Suppressor macrophage treated with lipopolysaccharide for 1 hour (primary cell): ENCODE measurements around the gene STX18.

Experiments
- DNase-seq, 3 donors: peaks; one replicate each; pipeline ENCODE4 v3.0.0-alpha.2; 2020 to 2022

STX18 gene

GRCh38 chr4:4395849-4396627 lies 145.8 kb downstream of the STX18 start:
- no peak for DNase-seq

- DNase-seq: no peak
Observed at GRCh38 chr4:4395371-4395770, 146.5 kb downstream of the STX18 start.

DNA sequence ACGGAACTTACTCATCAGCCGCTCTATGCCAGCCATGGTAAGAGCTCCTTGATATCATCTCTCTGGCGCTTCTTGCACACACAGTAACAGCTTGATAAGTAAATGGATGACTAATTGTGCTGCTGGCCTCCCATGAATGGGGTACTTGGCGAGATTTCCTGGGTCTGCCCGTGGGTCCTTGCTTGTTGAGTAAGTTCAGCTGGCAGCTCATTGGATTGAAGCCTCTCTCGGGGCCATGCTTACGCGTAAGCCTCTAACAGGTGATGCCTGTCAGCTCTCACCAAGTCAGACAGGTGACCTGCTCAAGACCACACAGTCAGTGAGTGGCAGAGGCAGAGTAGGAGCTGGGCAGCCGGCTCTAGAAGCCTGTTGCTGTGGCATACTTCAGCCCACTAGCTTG lies 147.2 kb downstream of the STX18 start:
- DNase-seq: no peak

- DNase-seq: no peak
Observed at GRCh38 chr4:4392501-4393183, 149.2 kb downstream of the STX18 start.

GRCh38 chr4:4391866-4392265 lies 150.0 kb downstream of the STX18 start:
- DNase-seq: no peak

- DNase-seq: no peak
Observed at GRCh38 chr4:4390515-4391240, 151.2 kb downstream of the STX18 start.

GRCh38 chr4:4390046-4390445 lies 151.8 kb downstream of the STX18 start:
- DNase-seq: no peak

DNA sequence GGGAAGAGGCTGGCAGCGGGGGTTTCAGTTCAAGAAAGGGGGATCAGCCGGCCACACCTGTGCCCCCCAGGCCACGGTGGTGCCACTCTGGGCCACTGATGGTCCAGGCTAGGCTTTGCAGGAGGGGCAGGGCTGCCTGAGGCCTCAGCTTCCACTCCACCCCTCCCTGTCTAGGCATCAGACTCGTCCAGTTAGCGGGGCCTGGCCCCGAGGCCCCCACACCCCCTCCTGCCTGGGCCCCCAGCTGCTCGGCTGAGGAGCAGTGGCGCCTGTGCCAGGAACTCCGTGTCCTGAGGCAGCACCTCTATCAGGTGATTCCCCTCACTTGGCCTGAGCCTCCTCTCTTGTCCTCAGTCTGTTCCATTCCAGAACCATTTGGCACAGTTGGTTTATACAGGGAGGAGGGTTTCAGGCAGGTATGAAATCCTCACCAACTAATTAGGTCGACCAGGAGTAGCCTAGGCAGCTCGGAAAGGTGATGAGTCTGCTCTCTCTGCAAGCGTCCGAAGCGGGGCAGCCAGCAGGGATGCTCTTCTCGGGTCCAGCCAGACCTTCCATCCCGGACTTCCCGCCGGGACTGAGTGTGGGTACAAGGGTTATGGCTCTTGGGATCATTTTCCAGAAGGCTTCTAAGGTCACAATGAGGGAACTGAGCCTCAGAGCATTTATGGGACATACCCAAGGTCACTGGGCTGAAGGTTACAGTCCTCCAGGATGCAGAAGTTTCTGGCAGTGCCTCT lies 152.8 kb downstream of the STX18 start:
- no peak for DNase-seq

DNA sequence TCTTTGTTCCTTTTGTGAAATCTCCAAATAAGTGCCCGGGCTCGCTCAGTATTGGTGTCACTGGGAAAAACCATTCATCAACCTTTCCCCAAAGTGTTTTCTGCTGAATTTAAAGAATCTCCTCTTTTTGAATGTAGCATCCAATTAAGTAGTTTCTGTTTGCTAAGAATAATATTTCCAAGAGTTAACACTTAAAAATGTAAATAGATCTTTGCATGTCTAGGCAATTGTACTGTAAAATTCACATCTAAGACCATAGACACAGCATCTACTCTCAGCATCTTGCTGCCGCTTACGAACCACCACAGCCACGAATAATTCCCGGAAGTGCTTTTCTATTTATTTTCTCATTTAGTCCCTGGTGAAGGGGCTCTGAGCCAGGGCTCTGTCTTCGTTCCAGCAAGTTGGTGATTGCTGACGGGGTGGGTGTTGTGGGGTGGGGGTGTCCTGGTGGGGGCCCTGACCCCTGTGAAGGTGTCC lies 153.5 kb downstream of the STX18 start:
- no peak for DNase-seq

- no peak for DNase-seq
Observed at GRCh38 chr4:4387531-4388310, 154.1 kb downstream of the STX18 start.

GRCh38 chr4:4386736-4387392 lies 155.0 kb downstream of the STX18 start, which contains the start of gene NSG1:
Gene NSG1, plus strand, starts transcription at chr4:4387102. Its CDS starts 528 bp downstream, at chr4:4387630.
- peak in 1 of 3 donors; percentile 5 for DNase-seq

DNA sequence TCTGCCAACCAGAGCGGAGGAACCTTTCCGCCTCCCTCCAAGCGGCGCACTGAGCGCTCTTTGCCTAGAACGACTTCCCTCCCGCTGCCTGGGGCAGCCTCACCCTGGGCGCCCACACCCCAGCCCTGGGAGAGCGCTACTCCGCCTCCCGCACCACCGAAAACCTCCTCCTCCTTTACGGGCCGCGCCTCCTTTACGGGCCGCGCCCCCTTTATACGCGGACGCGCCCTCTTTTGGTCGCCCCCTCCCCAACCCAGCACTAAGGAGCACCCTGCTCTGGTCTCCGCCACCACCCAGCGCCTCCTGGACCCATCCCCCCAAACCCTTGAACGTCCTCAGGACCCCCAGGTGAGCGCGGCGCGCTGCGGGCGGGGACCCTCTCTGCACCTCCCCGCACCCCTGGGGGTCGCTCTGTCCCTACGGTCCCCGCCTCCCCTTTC lies 155.5 kb downstream of the STX18 start:
- no peak for DNase-seq

GRCh38 chr4:4385729-4386295 lies 156.0 kb downstream of the STX18 start:
- no peak for DNase-seq

DNA sequence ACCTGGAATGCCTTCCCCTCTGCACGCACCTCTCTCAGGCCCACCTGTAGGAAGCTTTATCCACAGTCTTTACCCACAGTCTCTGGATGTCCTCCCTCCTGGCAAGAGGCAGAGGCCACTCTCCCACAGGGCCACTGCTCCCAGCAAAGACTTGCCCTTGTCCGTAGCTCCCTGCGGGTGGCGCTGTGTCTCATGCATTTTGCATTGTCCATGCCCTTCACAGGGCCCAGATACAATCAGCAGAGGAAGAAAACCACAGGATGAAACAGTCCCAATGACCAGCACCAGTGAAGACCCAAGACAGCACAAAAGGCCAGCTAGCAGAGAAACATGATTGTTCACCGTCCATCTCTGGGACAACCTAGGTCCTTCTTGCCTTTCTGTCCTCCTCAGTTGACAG lies 157.0 kb downstream of the STX18 start:
- DNase-seq: peak in 1 of 3 donors; percentile 7

- DNase-seq: no peak
Observed at GRCh38 chr4:4383085-4383484, 158.8 kb downstream of the STX18 start.

GRCh38 chr4:4379540-4380087 lies 162.2 kb downstream of the STX18 start:
- DNase-seq: no peak

GRCh38 chr4:4377732-4378460 lies 164.0 kb downstream of the STX18 start:
- no peak for DNase-seq

DNA sequence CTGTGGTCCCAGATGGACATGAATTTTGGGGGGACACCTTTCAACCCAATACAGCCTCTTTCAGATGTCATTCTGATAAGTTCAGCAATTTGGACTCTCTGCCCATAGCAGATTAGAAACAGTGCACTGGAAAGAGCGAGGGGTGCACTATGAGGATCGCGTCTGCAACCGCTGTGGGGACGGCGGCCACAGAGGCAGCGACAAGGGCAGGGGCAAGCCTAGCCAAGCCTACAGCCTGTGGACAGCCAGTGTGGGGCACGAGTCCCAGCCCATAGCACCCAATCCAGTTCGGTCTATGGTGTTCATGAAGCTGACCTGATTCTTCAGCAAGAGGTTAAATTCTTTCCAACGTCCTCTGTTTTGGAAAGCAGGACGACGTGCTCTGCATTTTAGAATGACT lies 164.7 kb downstream of the STX18 start:
- DNase-seq: no peak

DNA sequence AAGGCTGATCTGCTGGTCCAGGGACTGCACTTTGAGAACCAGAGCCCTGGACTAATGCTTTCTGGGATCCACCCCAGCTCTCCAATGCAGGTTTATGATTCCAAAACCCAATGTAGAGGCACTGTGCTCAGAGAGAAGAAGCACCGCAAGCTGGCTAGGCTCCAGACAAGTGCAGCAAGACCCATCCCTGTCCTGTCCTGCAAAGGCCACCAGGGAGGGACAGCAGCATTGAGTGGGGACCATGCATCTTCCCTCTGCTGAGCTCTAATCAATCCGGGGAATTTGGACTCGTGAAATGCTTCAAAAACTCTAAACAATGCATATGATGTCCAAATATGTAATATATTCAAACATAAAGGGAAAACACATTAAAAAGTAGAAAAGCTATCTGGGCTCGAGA lies 165.8 kb downstream of the STX18 start:
- DNase-seq: no peak
